Activated CD4-positive, alpha-beta T cell treated with anti-CD3 and anti-CD28 coated beads for 36 hours (primary cell): ENCODE results near the gene CHRNB1. TPM values are rescaled to one million over a fixed set of nuclear protein-coding genes. Genes with fewer than 3 reads are reported as not detected.
"Not testable (repeated sequence)": the region's sequence is repeated elsewhere in the genome, so short reads cannot be mapped to it uniquely, and the experiment has no call there.

Experiments
- ATAC-seq: fragments of 200-7000 bp; cut with Tn5 transposase; one replicate; pipeline ENCODE4 v1.10.0; 2021; ENCODE audit warnings: mild to moderate bottlenecking, moderate library complexity
- CTCF ChIA-PET: fragments of 350-600 bp; sonication (Branson Sonifier 250); formaldehyde crosslinking; loops from one replicate; lab custom pipeline; 2021; ENCODE audit warnings: antibody characterized with exemption; lab: Charles Lee
- POLR2A ChIA-PET: fragments of 350-600 bp; sonication (Branson Sonifier 250); formaldehyde crosslinking; loops from one replicate; lab custom pipeline; 2021; ENCODE audit warnings: antibody characterized with exemption, inconsistent platforms; lab: Charles Lee
- DNase-seq: peaks from one replicate; pipeline ENCODE4 v3.0.0-alpha.2; 2020
- H3K27ac Mint-ChIP-seq: one replicate; pipeline ENCODE4 v1.8.0; 2021; ENCODE audit warnings: mixed read lengths
- H3K27me3 Mint-ChIP-seq: one replicate; pipeline ENCODE4 v1.8.0; 2021; ENCODE audit warnings: mixed read lengths
- H3K36me3 Mint-ChIP-seq: one replicate; pipeline ENCODE4 v1.8.0; 2021; ENCODE audit warnings: low read depth, mixed read lengths
- H3K4me1 Mint-ChIP-seq: one replicate; pipeline ENCODE4 v1.8.0; 2021; ENCODE audit warnings: mixed read lengths
- H3K4me3 Mint-ChIP-seq: one replicate; pipeline ENCODE4 v1.8.0; 2021; ENCODE audit warnings: mild to moderate bottlenecking, moderate library complexity, mixed read lengths
- H3K9me3 Mint-ChIP-seq: one replicate; pipeline ENCODE4 v1.8.0; 2021; ENCODE audit warnings: low read depth, mixed read lengths
- intact Hi-C, 2 experiments: fragments of 100-400 bp; cut with DNase I in 1 of 2; cut with micrococcal nuclease in 1 of 2; formaldehyde crosslinking; loops; one replicate each; pipeline versions ENCODE4 v1.14.2 to v1.15.1; 2022 to 2024; cut with DNase I, micrococcal nuclease
- total RNA-seq, 2 experiments: library from RNA; stranded (reverse); gene quantifications; one replicate each; pipeline ENCODE4 v1.2.3, GENCODE V29; 2021

The CHRNB1 gene
- total RNA-seq, 2 experiments from 2014 or later: 7.8 to 8.7 TPM

GRCh38 chr17:7478276-7479212 lies 33.7 kb downstream of the CHRNB1 start:
- POLR2A ChIA-PET: interaction anchor here (0.5 to 1.0 kb wide), 4 partner anchors 17 to 357 kb away, joined by 3 read pairs; partner anchors contain the start of gene TMEM102
- Mint-ChIP-seq H3K27me3 (no peaks in the 10 kb centered on the region), H3K36me3 (peaks cover 10% of the 10 kb centered on the region), H3K27ac (peak overlapping the region; percentile 91), H3K4me3 (peak overlapping the region; percentile 87), H3K4me1 (peaks cover 67% of the 10 kb centered on the region), H3K9me3 (no peaks in the 10 kb centered on the region)
- DNase-seq (peak; percentile 80), ATAC-seq (peak; percentile 42)
- CTCF ChIA-PET: interaction anchor here (0.5 to 3.5 kb wide), 6 partner anchors 8 to 659 kb away, joined by 3 to 16 read pairs (median 4); partner anchors contain the start of gene FGF11
- intact Hi-C loops: loop anchor here (1.0 to 2.0 kb wide), 3 partner anchors 23 to 358 kb away; no protein-coding TSS in a partner anchor

- ATAC-seq: peak; percentile 2
- Mint-ChIP-seq H3K36me3 (peaks cover 10% of the 10 kb centered on the region), H3K4me3 (peak within 1 kb of the TSS; percentile 87), H3K4me1 (peaks cover 64% of the 10 kb centered on the region), H3K27ac (peak within 1 kb of the TSS; percentile 96), H3K9me3 (no peaks in the 10 kb centered on the region), H3K27me3 (no peaks in the 10 kb centered on the region)
- peak; percentile 76 for DNase-seq
- intact Hi-C loops: loop anchor here (1.0 to 10.0 kb wide), 8 partner anchors 24 to 903 kb away; partner anchors contain the start of genes CTDNEP1 (in 1 of the 2), ELP5 (in 1 of the 2), PER1 (in 1 of the 2) and RNASEK (in 1 of the 2)
- ChIA-PET POLR2A (interaction anchor here (0.6 to 1.3 kb wide), 6 partner anchors 9 to 104 kb away, joined by 3 to 6 read pairs (median 3); partner anchors contain the start of gene MPDU1), CTCF (interaction anchor here (1.2 to 3.4 kb wide), 3 partner anchors 36 to 131 kb away, joined by 3 to 16 read pairs (median 5); no protein-coding TSS in a partner anchor)
Observed at GRCh38 chr17:7479213-7480088, 34.6 kb downstream of the CHRNB1 start, which contains the start of gene ZBTB4. TSS of gene ZBTB4 (minus strand) at chr17:7479631. CDS start at chr17:7466801, 12,830 bp downstream.

- no peaks in the 10 kb centered on the region for H3K27me3 Mint-ChIP-seq
- H3K4me3 Mint-ChIP-seq: peak overlapping the region; percentile 87
- H3K4me1 Mint-ChIP-seq: peaks cover 66% of the 10 kb centered on the region
- DNase-seq (no peak), ATAC-seq (no peak)
- H3K9me3 Mint-ChIP-seq: no peaks in the 10 kb centered on the region
- ChIA-PET CTCF (interaction anchor here (1.2 to 3.4 kb wide), 2 partner anchors 36 to 43 kb away, joined by 5 to 16 read pairs; no protein-coding TSS in a partner anchor), POLR2A (interaction anchor here (0.8 to 1.3 kb wide), 5 partner anchors 8 to 103 kb away, joined by 3 to 6 read pairs (median 3); partner anchors contain the start of gene MPDU1)
- intact Hi-C loops: loop anchor here (5.0 to 10.0 kb wide), 5 partner anchors 228 to 902 kb away; partner anchors contain the start of genes CTDNEP1 (in 1 of the 2), ELP5 (in 1 of the 2), PER1 (in 1 of the 2) and RNASEK (in 1 of the 2)
- peak overlapping the region; percentile 96 for H3K27ac Mint-ChIP-seq
- peaks cover 15% of the 10 kb centered on the region for H3K36me3 Mint-ChIP-seq
Observed at GRCh38 chr17:7480089-7480384, 35.2 kb downstream of the CHRNB1 start.

- H3K27me3 Mint-ChIP-seq, ATAC-seq, DNase-seq, H3K9me3 Mint-ChIP-seq: not testable (repeated sequence)
- peaks cover 19% of the 10 kb centered on the region for H3K36me3 Mint-ChIP-seq
- CTCF ChIA-PET: interaction anchor here (0.6 to 3.4 kb wide), 4 partner anchors 37 to 147 kb away, joined by 3 to 16 read pairs (median 4); no protein-coding TSS in a partner anchor
- H3K4me1 Mint-ChIP-seq: peaks cover 67% of the 10 kb centered on the region
- POLR2A ChIA-PET: interaction anchor here (0.6 to 0.7 kb wide), 4 partner anchors 10 to 692 kb away, joined by 3 to 4 read pairs (median 3); no protein-coding TSS in a partner anchor
- intact Hi-C loops: loop anchor here (5.0 to 10.0 kb wide), 5 partner anchors 229 to 901 kb away; partner anchors contain the start of genes CTDNEP1 (in 1 of the 2), ELP5 (in 1 of the 2), PER1 (in 1 of the 2) and RNASEK (in 1 of the 2)
- peak within 1 kb of the TSS; percentile 87 for H3K4me3 Mint-ChIP-seq
- peak within 1 kb of the TSS; percentile 100 for H3K27ac Mint-ChIP-seq
Observed at GRCh38 chr17:7481275-7481674, 36.4 kb downstream of the CHRNB1 start, which contains the start of gene SLC35G6. TSS of gene SLC35G6 (plus strand) at chr17:7481446. CDS start at chr17:7481517, 71 bp downstream.

GRCh38 chr17:7481842-7482741 lies 37.2 kb downstream of the CHRNB1 start:
- not testable (repeated sequence) for H3K27me3 Mint-ChIP-seq, ATAC-seq, H3K9me3 Mint-ChIP-seq, DNase-seq
- Mint-ChIP-seq H3K4me3 (peak overlapping the region; percentile 99), H3K4me1 (peaks cover 67% of the 10 kb centered on the region), H3K27ac (peak overlapping the region; percentile 100), H3K36me3 (peaks cover 19% of the 10 kb centered on the region)
- POLR2A ChIA-PET: interaction anchor here (0.6 kb wide), 1 partner anchor 691 kb away, joined by 3 read pairs; no protein-coding TSS in a partner anchor
- CTCF ChIA-PET: interaction anchor here (0.6 kb wide), 2 partner anchors 41 to 148 kb away, joined by 3 read pairs; no protein-coding TSS in a partner anchor
- intact Hi-C loops: loop anchor here (5.0 to 10.0 kb wide), 5 partner anchors 230 to 900 kb away; partner anchors contain the start of genes CTDNEP1 (in 1 of the 2), ELP5 (in 1 of the 2), PER1 (in 1 of the 2) and RNASEK (in 1 of the 2)

GRCh38 chr17:7482742-7483088 lies 37.9 kb downstream of the CHRNB1 start:
- peaks cover 24% of the 10 kb centered on the region for H3K36me3 Mint-ChIP-seq
- ATAC-seq, H3K27me3 Mint-ChIP-seq, POLR2A ChIA-PET, CTCF ChIA-PET, H3K9me3 Mint-ChIP-seq: not testable (repeated sequence)
- peak overlapping the region; percentile 100 for H3K27ac Mint-ChIP-seq
- H3K4me3 Mint-ChIP-seq: peak overlapping the region; percentile 99
- peak; percentile 28 for DNase-seq
- intact Hi-C loops: loop anchor here (1.0 to 10.0 kb wide), 6 partner anchors 133 to 900 kb away; partner anchors contain the start of genes CTDNEP1 (in 1 of the 2), ELP5 (in 1 of the 2), PER1 (in 1 of the 2) and RNASEK (in 1 of the 2)
- H3K4me1 Mint-ChIP-seq: peaks cover 67% of the 10 kb centered on the region

GRCh38 chr17:7483255-7484066 lies 38.6 kb downstream of the CHRNB1 start:
- no peaks in the 10 kb centered on the region for H3K27me3 Mint-ChIP-seq
- peaks cover 26% of the 10 kb centered on the region for H3K36me3 Mint-ChIP-seq
- DNase-seq (peak; percentile 98), ATAC-seq (peak; percentile 62)
- H3K4me3 Mint-ChIP-seq: peak overlapping the region; percentile 99
- intact Hi-C loops: loop anchor here (1.0 to 10.0 kb wide), 24 partner anchors 28 to 899 kb away; partner anchors contain the start of genes EIF5A (in 2 of the 2), ELP5 (in 2 of the 2), TMEM102 (in 2 of the 2) and TMEM256 (in 2 of the 2)
- H3K4me1 Mint-ChIP-seq: peaks cover 65% of the 10 kb centered on the region
- ChIA-PET CTCF (interaction anchor here (0.7 kb wide), 1 partner anchor 818 kb away, joined by 3 read pairs; no protein-coding TSS in a partner anchor), POLR2A (interaction anchor here (0.6 to 2.2 kb wide), 9 partner anchors 24 to 435 kb away, joined by 3 to 11 read pairs (median 4); partner anchors contain the start of genes GPS2, MPDU1, TMEM102 and TMEM256)
- H3K9me3 Mint-ChIP-seq: no peaks in the 10 kb centered on the region
- H3K27ac Mint-ChIP-seq: peak overlapping the region; percentile 100
